ENCODE measurements around the gene PARVA.

GRCh38 chr11:12381875-12382274 lies 4.5 kb downstream of the PARVA start:
- no peak for TF ChIP-seq ZFP3 (CRISPR knock-in tag; IDR thresholded peaks at IDR 0.05)
- TF ChIP-seq OSR1 (CRISPR knock-in tag; IDR thresholded peaks at IDR 0.05) = no peak
- TF ChIP-seq PPARA (CRISPR knock-in tag; IDR thresholded peaks at IDR 0.05; ENCODE audit: borderline replicate concordance) = no peak
